Neural progenitor cell (in vitro differentiated cells): ENCODE results near the gene PSMC3. TPM values are rescaled to one million over a fixed set of nuclear protein-coding genes. Genes with fewer than 3 reads are reported as not detected.

Source experiments
- DNase-seq: peaks from one replicate; pipeline ENCODE4 v3.0.0-alpha.2; 2016; ENCODE audit warnings: low spot score
- H2AFZ ChIP-seq: fragments of 200-600 bp; sonication (generic); replicated peaks from 2 replicates; pipeline ENCODE4 v1.6.1; 2016; ENCODE audit warnings: antibody characterized with exemption
- H3F3A ChIP-seq: fragments of 200-600 bp; sonication (generic); 2 replicates; pipeline ENCODE4 v1.6.1; 2016; ENCODE audit warnings: antibody characterized with exemption, low read depth
- H3K27ac ChIP-seq: fragments of 200-600 bp; sonication (generic); 2 replicates; pipeline ENCODE4 v1.5.1; 2016; ENCODE audit warnings: mild to moderate bottlenecking
- H3K27me3 ChIP-seq: fragments of 200-600 bp; sonication (generic); 2 replicates; pipeline ENCODE4 v1.6.1; 2016; ENCODE audit warnings: mild to moderate bottlenecking, moderate library complexity
- H3K36me3 ChIP-seq: fragments of 200-600 bp; sonication (generic); 2 replicates; pipeline ENCODE4 v1.5.1; 2016
- H3K4me1 ChIP-seq: fragments of 200-600 bp; sonication (generic); 2 replicates; pipeline ENCODE4 v1.6.1; 2016; ENCODE audit warnings: mixed run types
- H3K4me2 ChIP-seq: fragments of 200-600 bp; sonication (generic); 2 replicates; pipeline ENCODE4 v1.6.1; 2016
- H3K4me3 ChIP-seq: fragments of 200-600 bp; sonication (generic); 2 replicates; pipeline ENCODE4 v1.5.1; 2016
- H3K79me2 ChIP-seq: fragments of 200-600 bp; sonication (generic); 2 replicates; pipeline ENCODE4 v1.6.1; 2016; ENCODE audit warnings: low read depth
- H3K9ac ChIP-seq: fragments of 200-600 bp; sonication (generic); 2 replicates; pipeline ENCODE4 v1.6.1; 2016
- H3K9me3 ChIP-seq: fragments of 200-600 bp; sonication (generic); 2 replicates; pipeline ENCODE4 v1.5.1; 2016; ENCODE audit warnings: low read depth
- H4K20me1 ChIP-seq: fragments of 200-600 bp; sonication (generic); 2 replicates; pipeline ENCODE4 v1.6.1; 2016; ENCODE audit warnings: low read depth
- H3K27ac Mint-ChIP-seq: 3 replicates; pipeline ENCODE4 v1.8.0; 2021; ENCODE audit warnings: mixed read lengths
- H3K27me3 Mint-ChIP-seq: 2 replicates; pipeline ENCODE4 v1.8.0; 2022; ENCODE audit warnings: low read depth, mild to moderate bottlenecking, inconsistent platforms, moderate library complexity, mixed read lengths; ENCODE audit not compliant: insufficient read depth
- H3K36me3 Mint-ChIP-seq: 3 replicates; pipeline ENCODE4 v1.8.0; 2021; ENCODE audit warnings: mixed read lengths
- H3K4me1 Mint-ChIP-seq: 3 replicates; pipeline ENCODE4 v1.8.0; 2021; ENCODE audit warnings: mixed read lengths
- H3K4me3 Mint-ChIP-seq: 3 replicates; pipeline ENCODE4 v1.8.0; 2021; ENCODE audit warnings: mild to moderate bottlenecking, moderate library complexity, mixed read lengths
- H3K9me3 Mint-ChIP-seq: 3 replicates; pipeline ENCODE4 v1.8.0; 2020; ENCODE audit warnings: mixed read lengths
- EZH2 ChIP-seq: fragments of 200-600 bp; sonication (generic); IDR thresholded peaks from 2 replicates; pipeline ENCODE4 v1.6.1; 2017; ENCODE audit warnings: antibody characterized with exemption, mild to moderate bottlenecking, moderate library complexity
- EZH2phosphoT487 ChIP-seq: fragments of 200-600 bp; sonication (generic); IDR thresholded peaks from 2 replicates; pipeline ENCODE4 v1.6.1; 2017; ENCODE audit warnings: antibody characterized with exemption
- total RNA-seq: library from RNA; depleted of rRNA; stranded (reverse); fragments of >200 nt; gene quantifications from 2 replicates; pipeline ENCODE4 v1.2.3, GENCODE V29; 2015; ENCODE audit warnings: low replicate concordance
- TF ChIP-seq, protein P1 (sequence below): fragments of 200-600 bp; sonication (generic); IDR thresholded peaks from 2 replicates; pipeline ENCODE4 v1.5.1; 2017; ENCODE audit warnings: antibody characterized with exemption, mild to moderate bottlenecking

The PSMC3 gene
- total RNA-seq, 1 donor from 2014 or later, result 175 TPM

- H3K9me3 ChIP-seq, result no peaks in the 10 kb centered on the region
- H3K4me1 ChIP-seq, result no peaks in the 10 kb centered on the region
- H3K27ac ChIP-seq, result no peak overlapping the region
- Mint-ChIP-seq H3K4me3 (no peak overlapping the region), H3K27me3 (peaks cover 4% of the 10 kb centered on the region), H3K27ac (peak overlapping the region; percentile 67), H3K36me3 (no peaks in the 10 kb centered on the region), H3K9me3 (no peaks in the 10 kb centered on the region), H3K4me1 (peaks cover 4% of the 10 kb centered on the region)
- TF ChIP-seq EZH2phosphoT487 (no peak), EZH2 (no peak)
- TF ChIP-seq, protein P1, sequence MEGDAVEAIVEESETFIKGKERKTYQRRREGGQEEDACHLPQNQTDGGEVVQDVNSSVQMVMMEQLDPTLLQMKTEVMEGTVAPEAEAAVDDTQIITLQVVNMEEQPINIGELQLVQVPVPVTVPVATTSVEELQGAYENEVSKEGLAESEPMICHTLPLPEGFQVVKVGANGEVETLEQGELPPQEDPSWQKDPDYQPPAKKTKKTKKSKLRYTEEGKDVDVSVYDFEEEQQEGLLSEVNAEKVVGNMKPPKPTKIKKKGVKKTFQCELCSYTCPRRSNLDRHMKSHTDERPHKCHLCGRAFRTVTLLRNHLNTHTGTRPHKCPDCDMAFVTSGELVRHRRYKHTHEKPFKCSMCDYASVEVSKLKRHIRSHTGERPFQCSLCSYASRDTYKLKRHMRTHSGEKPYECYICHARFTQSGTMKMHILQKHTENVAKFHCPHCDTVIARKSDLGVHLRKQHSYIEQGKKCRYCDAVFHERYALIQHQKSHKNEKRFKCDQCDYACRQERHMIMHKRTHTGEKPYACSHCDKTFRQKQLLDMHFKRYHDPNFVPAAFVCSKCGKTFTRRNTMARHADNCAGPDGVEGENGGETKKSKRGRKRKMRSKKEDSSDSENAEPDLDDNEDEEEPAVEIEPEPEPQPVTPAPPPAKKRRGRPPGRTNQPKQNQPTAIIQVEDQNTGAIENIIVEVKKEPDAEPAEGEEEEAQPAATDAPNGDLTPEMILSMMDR, result no peak
- no peaks in the 10 kb centered on the region for H3K27me3 ChIP-seq
- no peak overlapping the region for H3K9ac ChIP-seq
- H3K4me2 ChIP-seq, result no peak overlapping the region
- no peak overlapping the region for H2AFZ ChIP-seq
- no peaks in the 10 kb centered on the region for H4K20me1 ChIP-seq
- no peak overlapping the region for H3K4me3 ChIP-seq
- H3K79me2 ChIP-seq, result no peaks in the 10 kb centered on the region
- no peak for DNase-seq
- no peaks in the 10 kb centered on the region for H3K36me3 ChIP-seq
- H3F3A ChIP-seq, result no peaks in the 10 kb centered on the region
Observed at GRCh38 chr11:47437218-47437745, 11.0 kb upstream of the PSMC3 start.

- no peaks in the 10 kb centered on the region for H3K79me2 ChIP-seq
- no peak overlapping the region for H3K4me3 Mint-ChIP-seq
- DNase-seq, result no peak
- no peaks in the 10 kb centered on the region for H3K4me1 ChIP-seq
- H3K36me3 ChIP-seq, result no peaks in the 10 kb centered on the region
- H3K27ac Mint-ChIP-seq, result no peak overlapping the region
- no peaks in the 10 kb centered on the region for H3F3A ChIP-seq
- no peaks in the 10 kb centered on the region for H4K20me1 ChIP-seq
- no peaks in the 10 kb centered on the region for H3K9me3 ChIP-seq
- peaks cover 4% of the 10 kb centered on the region for H3K4me1 Mint-ChIP-seq
- TF ChIP-seq EZH2phosphoT487, result no peak
- no peak for TF ChIP-seq EZH2
- TF ChIP-seq, protein P1, result no peak
- H2AFZ ChIP-seq, result no peak overlapping the region
- no peak overlapping the region for H3K4me3 ChIP-seq
- no peaks in the 10 kb centered on the region for H3K36me3 Mint-ChIP-seq
- H3K9me3 Mint-ChIP-seq, result no peaks in the 10 kb centered on the region
- no peaks in the 10 kb centered on the region for H3K27me3 ChIP-seq
- no peak overlapping the region for H3K27ac ChIP-seq
- peaks cover 3% of the 10 kb centered on the region for H3K27me3 Mint-ChIP-seq
- H3K4me2 ChIP-seq, result no peak overlapping the region
- no peak overlapping the region for H3K9ac ChIP-seq
Observed at GRCh38 chr11:47436726-47437125, 10.5 kb upstream of the PSMC3 start.

DNA sequence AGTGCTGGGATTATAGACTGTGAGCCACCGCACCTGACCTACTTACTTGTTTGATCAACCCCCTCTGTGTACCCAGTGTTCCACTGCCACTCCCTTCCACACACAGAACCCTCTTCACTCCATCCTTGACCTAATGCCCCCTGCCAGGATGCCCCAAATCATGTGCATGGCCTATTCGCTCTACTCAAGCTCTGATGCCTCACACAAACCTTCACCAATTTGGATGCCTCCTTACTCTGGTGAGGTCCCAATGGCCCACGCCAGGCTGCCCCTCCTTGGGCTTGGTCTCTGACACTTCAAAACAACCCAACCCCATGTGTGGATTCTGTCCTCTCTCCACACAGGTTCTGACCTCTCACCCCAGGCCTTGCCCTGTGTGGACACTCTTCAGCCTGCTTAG, 9.4 kb upstream of the PSMC3 start:
- peak overlapping the region; percentile 45 for H3K27ac Mint-ChIP-seq
- H4K20me1 ChIP-seq, result no peaks in the 10 kb centered on the region
- H3K36me3 ChIP-seq, result no peaks in the 10 kb centered on the region
- H3K79me2 ChIP-seq, result no peaks in the 10 kb centered on the region
- H3K27me3 Mint-ChIP-seq, result peaks cover 2% of the 10 kb centered on the region
- no peaks in the 10 kb centered on the region for H3K9me3 Mint-ChIP-seq
- DNase-seq, result no peak
- TF ChIP-seq EZH2 (no peak), EZH2phosphoT487 (no peak)
- TF ChIP-seq, protein P1, result no peak
- peaks cover 4% of the 10 kb centered on the region for H3K4me1 Mint-ChIP-seq
- no peaks in the 10 kb centered on the region for H3K4me1 ChIP-seq
- no peak overlapping the region for H3K27ac ChIP-seq
- no peak overlapping the region for H3K4me3 Mint-ChIP-seq
- no peaks in the 10 kb centered on the region for H3K9me3 ChIP-seq
- H2AFZ ChIP-seq, result no peak overlapping the region
- H3K4me3 ChIP-seq, result no peak overlapping the region
- no peak overlapping the region for H3K9ac ChIP-seq
- H3F3A ChIP-seq, result no peaks in the 10 kb centered on the region
- H3K27me3 ChIP-seq, result no peaks in the 10 kb centered on the region
- no peaks in the 10 kb centered on the region for H3K36me3 Mint-ChIP-seq
- no peak overlapping the region for H3K4me2 ChIP-seq
